Measurements from ENCODE around the gene KL.
A peak's percentile ranks its signal among the peaks of the same experiment; 100 is the strongest.

Gene KL

DNA sequence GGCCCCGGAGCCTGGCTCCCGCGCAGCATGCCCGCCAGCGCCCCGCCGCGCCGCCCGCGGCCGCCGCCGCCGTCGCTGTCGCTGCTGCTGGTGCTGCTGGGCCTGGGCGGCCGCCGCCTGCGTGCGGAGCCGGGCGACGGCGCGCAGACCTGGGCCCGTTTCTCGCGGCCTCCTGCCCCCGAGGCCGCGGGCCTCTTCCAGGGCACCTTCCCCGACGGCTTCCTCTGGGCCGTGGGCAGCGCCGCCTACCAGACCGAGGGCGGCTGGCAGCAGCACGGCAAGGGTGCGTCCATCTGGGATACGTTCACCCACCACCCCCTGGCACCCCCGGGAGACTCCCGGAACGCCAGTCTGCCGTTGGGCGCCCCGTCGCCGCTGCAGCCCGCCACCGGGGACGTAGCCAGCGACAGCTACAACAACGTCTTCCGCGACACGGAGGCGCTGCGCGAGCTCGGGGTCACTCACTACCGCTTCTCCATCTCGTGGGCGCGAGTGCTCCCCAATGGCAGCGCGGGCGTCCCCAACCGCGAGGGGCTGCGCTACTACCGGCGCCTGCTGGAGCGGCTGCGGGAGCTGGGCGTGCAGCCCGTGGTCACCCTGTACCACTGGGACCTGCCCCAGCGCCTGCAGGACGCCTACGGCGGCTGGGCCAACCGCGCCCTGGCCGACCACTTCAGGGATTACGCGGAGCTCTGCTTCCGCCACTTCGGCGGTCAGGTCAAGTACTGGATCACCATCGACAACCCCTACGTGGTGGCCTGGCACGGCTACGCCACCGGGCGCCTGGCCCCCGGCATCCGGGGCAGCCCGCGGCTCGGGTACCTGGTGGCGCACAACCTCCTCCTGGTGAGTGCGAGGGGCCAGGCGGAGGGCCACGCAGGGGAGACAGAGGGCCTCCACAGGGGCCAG, at the start of gene KL:
Gene KL, plus strand, starts transcription at position 10 of the 909 bp plus-strand sequence. Its CDS starts 18 bp downstream, at position 28.
- DNase-seq, result no peak

DNA sequence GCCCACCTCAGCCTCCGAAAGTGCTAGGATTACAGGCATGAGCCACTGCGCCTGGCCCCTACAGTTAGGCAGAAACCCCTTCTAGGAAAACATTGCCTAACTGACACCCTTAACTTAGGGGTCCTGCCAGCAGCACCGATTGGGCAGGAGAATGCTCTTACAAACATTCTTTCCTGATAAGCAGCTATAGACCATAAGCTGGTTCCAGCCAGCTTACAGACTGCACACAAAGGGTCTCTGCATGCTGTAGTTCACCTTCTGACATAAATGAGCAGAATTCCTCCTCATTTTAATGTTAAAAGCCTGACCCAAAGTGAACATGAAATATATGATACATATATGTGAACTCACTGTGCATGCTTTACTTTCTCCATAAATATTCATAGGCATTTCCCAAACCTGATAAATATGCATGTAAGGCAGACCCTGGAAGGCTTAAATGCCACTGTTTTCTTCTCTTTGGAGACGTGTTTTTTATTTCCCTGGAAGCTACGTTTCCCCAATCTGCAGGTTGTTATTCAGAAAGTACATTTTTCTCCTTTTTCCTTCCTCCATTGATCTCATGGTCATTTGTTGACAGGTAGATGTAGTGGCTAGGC, 48.5 kb upstream of the KL start:
- DNase-seq, result no peak

DNA sequence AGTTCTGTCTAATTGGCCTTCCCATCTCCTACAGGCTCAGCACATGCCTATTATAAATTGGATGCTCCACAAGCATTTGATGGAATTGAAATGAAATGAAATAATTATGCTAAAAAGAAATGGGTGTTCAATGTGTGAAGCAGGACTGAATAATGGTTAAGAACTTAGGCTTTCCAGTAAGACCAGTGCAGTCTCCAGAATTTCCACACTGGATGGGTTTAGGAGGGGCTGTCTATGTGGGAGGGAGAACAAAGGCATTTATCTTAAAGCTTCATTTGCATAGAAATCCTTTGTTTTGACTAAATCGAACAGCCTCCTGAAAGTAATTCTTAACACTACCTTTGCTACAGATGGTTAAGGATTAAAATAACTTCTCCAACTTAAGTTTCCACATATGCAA, 47.9 kb upstream of the KL start:
- DNase-seq, result no peak

DNA sequence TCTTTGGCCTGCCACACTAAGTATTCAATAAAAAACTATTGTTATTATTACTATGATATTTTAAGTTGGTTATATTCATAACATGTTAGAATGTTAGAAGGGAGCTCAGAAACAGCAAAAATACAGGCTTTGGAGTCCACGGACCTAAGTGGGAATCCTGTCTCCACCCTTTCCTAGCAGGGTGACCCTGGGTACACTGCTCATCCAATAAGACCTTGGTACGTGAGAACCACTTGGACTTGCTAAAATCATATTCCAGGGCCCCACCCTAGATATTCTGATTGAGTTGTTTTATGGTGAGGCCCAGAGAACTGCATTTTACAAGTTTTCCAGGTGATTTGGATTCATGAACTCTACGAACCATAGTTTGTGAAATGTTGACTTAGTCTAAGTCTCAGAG, 47.4 kb upstream of the KL start:
- DNase-seq, result no peak

DNA sequence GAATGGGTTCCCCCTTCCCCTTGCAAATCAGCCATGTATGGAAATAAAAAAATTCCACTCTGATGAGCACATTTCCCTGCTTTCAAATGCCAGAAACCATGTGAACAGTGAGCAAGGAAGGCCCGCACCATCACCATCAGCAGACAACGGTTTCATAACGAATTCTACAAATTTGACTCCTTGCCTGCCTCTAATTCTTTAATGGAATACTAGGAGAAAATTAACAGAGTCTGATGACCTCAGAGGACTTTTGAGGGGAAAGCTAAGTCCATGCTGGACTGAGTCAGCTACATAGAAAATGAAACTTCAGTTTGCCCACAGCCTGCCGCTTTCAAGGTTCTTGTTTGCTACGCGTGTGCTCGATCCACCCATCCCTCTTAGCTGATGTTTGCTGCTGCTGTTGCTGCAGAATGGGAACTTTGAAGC, 46.7 kb upstream of the KL start:
- DNase-seq, result no peak

DNA sequence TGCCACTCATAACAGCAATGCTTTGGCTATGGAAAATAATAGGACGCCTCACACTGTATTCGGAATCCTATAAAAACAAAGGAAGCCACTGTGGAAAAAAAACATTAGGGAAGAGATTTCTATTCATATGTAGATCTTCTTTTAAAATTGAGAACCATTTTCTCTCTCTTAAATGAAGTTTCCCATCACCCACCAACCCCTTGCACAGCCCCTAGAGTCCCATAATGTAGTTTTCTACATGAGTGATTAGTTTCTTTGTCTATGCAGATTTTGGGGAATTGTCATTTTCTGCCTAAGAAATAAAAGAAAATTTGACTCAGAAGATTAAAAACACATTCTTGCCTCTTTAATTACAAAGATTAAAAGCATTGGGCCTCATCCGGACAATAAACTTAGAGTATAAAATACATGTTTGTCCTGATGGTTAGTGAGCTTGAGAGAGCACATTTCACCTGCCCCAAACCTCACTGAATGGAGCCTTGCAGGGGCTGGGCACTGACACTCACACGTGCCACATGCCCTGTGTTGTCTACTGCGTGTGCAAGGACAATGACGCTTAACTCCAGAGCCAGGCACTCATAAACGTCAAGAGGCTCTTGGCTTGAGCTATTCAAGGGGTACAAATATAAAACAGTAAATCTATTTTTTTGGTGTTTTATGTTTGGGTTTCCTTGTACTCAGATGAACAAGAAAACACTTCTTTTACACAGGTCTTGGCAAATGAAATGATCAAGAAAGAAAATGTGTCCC, 40.0 kb upstream of the KL start:
- DNase-seq, result peak; percentile 11

DNA sequence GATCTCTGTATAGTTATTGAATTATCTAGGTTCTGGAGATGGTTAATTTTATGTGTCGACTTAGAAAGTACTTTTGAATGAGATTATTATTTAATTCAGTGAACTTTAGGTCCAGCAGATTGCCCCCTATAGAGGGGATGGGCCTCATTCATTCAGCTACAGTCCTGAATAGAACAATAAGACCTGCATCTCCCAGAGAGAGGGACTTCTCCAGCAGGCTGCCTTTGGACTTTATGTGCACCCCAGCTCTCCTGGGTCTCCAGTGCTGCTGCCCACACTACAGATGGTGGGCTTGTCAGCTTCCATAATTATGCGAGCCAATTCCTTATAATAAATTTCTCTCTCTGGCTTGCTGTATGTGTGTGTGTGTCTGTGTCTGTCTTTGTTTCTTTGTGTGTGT, 39.3 kb upstream of the KL start:
- DNase-seq, result no peak

DNA sequence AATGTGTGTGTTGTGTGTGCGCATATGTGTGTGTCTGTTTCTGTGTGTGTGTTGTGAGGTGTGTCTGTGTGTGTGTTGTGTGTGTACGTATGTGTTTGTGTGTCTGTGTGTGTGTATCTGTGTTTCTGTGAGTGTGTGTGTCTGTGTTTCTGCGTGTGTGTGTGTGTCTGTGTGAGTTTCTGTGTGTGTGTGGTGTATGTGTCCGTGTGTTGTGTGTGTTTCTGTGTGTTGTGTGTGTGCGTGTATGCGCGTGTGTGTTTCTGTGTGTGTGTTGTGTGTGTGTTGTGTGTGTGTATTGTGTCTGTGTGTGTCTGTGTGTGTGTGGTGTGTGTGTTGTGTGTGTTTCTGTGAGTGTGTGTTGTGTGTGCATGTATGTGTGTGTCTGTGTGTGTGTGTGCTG, 38.9 kb upstream of the KL start:
- DNase-seq, result no peak

DNA sequence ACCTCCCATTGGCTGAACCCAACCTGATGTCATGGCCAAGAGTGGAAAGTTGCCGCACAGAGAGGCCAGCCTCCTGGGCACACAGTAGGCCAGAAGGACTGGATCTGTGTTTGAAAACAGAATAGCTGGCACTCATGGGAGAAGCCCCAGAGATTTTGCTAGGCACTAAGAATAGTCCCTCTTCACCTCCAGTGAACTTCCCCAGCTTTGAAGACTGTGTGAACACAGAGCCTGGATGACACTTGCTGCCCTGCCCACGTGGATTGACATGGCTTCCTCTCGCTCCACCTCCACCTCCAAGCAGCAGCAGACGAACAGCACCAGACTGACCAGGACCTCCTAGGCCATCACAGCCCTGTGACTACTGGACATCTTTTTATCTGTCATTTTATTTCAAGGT, 37.9 kb upstream of the KL start:
- no peak for DNase-seq

DNA sequence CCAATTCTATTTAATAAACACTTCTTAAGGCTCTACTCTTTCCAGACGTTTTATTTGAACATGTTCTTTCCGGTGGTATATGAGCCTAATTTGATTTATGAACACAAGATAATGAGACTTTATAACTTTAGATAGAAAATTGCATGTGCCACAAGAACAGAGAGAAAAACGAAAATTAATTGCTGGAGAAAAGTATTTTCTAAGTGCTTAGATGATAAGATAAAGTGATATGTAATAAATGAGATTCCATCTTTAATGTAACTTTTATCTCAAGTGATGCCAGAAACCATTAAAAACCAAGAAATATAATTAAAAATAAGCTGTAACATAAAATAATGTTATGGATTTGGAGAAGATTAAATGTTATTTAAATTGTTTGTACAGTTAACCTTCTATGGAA, 33.2 kb upstream of the KL start:
- DNase-seq, result no peak

DNA sequence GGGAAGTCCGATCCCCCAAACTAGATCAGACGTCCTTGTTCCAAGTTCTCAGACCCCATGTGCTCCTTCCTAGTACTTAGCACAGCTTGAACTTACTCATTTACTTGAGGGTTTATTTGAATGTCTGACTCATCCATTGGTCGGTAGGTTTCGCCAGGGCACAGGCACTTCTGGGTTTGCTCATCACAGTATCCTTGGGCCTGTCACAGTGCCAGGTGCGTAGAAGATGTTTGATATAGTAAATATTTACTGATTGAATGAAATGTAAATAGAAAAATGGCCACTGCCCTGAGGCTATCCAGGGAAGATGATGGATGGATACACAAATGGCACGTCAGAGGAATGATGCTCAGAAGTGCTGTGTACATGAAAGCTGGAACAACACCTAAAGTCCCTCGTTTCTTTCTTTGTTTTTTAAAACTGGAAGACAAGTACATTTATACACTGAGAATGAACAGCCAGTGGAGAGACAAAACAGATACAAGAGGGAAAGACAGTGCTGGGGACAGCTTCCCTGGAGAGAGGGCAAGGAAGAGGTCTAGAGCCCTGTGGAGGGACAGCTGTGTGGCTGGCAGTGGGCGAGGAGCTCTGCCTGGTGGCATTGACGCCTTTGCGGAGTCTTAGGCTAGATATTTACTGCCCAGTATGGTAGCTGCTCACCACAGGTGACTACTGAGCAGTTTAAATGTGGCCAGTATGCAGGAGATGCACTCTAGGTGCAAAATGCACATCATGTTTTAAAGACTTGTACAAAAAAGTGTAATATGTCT, 31.2 kb upstream of the KL start:
- peak; percentile 18 for DNase-seq

DNA sequence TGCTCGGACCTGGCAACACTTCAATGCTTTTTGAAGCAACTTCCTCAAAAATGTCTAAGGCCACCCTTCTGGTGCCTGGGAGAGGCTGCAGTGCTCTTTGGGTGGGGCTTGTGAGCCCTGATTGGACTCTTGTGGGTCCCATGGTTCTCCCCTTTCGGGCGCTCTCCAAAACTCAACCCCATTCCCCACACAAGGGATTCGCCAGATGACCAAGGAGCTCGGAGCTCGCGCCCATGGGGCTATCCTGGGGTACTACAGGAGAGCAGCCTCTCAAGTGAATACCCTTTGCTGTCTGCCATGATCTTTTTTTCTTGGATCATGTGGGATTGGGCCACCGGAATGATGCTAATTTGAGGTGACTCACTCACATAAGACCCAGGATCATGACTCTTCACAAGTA, 29.7 kb upstream of the KL start:
- DNase-seq, result no peak

DNA sequence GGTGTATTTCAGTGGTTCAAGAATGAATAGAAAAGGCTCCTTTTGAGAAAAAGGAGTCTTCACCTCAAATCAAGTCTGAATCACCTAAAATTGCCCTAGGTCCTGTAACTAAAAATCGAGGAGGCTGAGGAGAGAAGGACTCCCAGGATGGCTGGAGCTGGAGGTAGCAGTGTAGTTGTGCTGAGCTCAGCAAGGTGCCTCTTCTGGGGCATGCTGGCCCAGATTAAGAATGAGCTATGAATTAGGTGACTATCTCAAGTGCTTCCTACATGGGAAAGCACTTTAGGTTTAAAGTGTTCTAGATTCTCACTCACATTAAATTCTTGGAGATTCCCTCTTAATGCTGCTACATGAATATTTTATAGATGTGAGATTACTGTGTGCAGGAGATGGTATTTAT, 28.8 kb upstream of the KL start:
- DNase-seq, result no peak

DNA sequence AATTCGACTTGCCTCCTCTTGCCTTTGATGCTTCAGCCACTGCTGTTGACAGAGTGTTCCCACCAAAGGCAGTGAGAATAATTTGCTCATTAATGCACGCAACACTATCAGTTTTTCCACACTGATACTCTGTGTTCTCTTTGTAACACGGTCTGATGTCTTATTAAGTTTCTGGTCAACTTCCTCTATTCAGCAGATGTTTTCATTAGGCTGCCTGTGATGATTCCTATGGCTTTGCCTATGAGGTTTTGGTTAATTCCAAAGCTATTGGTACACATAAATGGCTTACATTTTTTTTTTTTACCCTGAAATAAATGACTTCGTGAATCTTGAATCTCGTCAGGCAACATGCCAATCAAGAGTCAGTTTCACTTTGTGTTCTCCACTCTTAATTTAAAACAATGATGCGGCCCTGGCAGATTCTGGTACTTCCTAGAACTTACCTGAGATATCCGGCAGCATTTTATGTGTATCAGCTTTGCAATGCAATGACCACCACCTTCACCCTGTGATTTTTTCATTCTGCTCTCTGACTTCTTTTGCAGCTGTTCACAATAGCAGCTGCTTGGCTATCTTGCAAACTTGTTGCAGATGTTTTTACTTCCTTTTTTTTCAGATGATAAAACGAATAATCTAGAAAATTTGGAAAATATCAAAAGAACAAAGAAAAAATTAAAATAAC, 27.5 kb upstream of the KL start:
- no peak for DNase-seq

DNA sequence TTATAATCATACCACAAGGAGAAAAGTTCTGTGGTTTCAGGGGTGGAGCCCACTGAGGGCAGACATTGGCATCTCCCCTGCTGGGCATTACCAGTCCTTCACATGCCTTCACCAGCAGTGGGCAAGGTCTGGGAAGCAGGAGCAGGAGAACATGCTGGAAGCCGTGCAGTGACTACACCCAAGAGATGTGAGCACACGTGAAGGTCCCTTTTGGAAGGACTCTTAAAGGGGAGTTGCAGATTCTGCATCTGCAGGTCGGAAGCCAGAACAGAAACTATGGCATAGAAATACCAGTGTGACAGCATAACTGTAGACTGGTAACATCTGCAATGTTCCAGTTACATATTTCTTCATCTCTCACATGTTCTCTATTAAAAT, 26.9 kb upstream of the KL start:
- DNase-seq, result no peak

DNA sequence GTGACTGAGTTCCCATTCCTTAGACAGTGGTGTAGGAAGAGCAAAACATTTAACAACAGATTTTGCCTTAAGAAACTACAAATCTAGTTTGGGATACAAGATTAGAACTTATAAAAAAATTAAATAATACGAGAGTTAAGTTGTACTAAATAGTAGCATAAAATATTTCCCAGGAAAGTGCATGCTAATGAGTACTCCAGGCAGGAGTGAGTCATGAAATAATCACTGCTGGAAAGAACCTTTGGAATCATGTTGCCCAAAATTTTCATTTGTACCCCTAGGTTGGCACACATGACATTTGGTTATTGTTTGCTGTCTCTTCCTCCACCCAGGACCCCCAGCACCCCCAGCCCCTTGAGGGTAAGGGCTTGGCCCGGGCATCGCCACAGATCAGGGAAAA, 26.3 kb upstream of the KL start:
- DNase-seq, result no peak

DNA sequence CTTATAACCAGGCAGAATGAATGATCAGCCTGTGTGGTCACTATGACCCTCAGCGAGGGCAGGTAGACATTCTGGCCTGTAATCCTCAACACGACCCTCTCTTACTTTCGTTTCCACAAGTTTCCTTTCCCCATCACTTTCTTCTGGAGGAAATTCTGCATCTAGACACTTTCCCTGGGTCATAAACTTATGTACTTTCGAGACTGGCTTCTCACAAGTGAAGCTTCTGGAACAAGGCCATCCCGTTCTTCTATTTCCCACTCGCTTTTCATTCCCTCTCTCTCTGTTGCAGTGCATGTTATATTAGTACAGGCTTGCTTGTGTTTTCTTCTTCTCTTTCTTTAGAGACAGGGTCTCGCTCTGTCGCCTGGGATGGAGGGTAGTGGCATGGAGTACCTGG, 23.1 kb upstream of the KL start:
- no peak for DNase-seq

DNA sequence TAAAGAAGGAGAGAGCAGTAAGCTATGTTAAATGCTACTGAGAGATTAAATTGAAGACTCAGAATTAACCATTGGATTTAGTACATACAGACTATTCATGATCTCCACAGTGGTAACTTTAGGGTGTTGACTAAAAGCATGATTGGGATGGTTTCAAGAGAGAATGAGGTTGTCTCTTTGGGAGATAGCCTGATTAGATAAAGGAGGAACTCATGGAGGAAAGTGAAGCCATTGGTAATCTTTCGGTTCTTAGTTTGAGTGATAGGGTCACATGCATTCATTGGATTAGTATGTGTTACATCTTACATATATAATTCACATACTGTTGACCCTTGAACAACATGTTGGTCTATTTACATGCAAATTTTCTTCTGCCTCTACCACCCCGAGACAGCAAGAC, 18.8 kb upstream of the KL start:
- DNase-seq, result no peak

DNA sequence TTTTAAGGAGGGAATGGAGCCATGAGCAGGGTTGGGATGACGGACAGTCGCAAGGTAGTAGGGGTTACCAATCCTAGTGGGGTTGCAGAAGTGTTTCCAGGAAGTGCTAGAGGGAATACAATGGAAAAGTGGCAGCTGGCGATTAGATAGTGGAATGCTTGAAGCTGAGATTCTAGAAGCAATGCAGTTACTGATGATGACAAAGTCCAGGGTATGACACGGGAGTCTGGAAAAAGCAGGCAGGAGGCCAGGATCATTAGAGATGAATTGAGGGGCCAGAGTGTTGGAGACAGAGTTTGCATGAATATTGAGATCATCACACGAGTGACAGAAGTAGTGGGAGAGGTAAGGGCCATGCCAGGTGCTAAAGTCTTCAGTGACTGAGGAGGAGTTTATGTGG, 17.3 kb upstream of the KL start:
- no peak for DNase-seq

DNA sequence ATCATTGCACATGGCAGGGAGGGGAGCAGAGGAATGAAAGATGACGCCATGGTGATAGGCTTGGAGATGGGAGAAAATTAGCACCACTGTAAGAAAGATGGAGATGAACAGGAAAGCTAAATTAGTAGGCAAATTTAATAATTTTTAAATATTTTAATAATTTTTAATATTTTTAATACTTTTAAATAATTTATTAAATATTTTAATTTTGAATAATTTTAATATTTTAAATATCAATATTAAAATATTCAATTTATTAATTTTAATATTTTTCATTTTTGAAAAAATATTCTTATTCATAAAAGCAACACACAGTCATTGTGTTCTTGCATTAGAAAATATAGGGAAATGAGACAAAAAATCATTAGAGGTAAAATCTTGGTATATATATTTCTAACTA, 15.9 kb upstream of the KL start:
- no peak for DNase-seq

DNA sequence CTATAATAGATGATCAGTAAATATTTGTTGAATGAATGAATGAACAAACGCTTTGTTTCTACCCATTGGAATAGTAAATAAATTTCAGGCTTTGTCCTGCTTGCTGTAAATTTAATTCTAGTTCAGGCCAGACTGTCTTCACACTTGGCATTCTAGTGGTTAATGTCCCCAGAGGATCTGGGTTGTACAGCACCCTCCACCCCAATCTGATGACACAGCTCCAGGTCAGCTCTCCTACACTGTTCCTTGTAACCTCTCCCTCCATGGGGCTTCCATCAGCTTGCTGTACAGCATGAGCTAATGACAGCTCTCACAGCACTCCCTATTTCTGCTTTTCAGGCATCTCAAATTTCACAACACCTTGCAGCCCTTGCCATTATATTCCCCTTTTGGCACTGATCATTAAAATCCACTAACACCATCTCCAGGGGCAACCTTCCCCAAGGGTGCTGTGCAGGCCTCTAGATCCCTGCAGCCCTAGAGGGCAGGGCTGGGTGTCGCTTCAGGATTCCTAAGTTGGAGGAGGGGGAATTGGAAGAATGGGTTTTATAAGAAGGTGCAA, 12.7 kb upstream of the KL start:
- DNase-seq, result peak; percentile 72

DNA sequence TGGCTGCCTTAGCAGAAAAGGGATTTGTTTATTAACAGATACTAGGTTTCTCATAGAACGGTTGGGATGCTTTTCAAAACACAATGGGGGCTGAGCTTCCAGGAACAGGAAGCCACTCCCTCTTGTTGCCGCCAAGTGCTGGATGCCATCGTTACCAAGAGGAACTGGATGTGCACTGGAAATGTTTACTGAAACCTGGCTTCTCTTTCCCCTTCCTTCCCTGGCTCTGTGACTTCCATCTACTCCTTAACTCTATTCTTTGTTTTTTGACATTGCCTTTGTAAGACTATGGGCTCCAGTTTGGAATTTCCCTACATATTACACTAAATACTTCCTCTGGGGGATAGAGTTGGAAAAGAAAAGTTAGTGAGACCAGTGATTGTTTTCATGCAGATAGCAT, 11.7 kb upstream of the KL start:
- DNase-seq, result no peak
